Measurements from ENCODE around the gene DHH. TPM values are rescaled to one million over a fixed set of nuclear protein-coding genes. Genes with fewer than 3 reads are reported as not detected.
A peak's percentile ranks its signal among the peaks of the same experiment; 100 is the strongest.

Gene DHH
- polyA plus RNA-seq, 1 of the 3 experiments (the other 2 are of a cell fraction), result 0.13 TPM

- H3K27me3 ChIP-seq (ENCODE audit: insufficient read depth), result no peaks in the 10 kb centered on the region
- peaks cover 36% of the 10 kb centered on the region for H4K20me1 ChIP-seq (ENCODE audit: insufficient read depth)
- ChIA-PET CTCF (interaction anchor here (0.7 to 8.1 kb wide), 6 partner anchors 15 to 69 kb away, joined by 3 to 49 read pairs (median 4); no protein-coding TSS in a partner anchor), POLR2A (interaction anchor here (0.9 to 1.2 kb wide), 4 partner anchors 50 to 128 kb away, joined by 3 to 8 read pairs (median 3); partner anchors contain the start of genes LMBR1L and TUBA1B)
- H3K9me2 ChIP-seq, result no peaks in the 10 kb centered on the region
- peak within 1 kb of the TSS; percentile 98 for H3K9ac ChIP-seq
- peak within 1 kb of the TSS; percentile 96 for H3K4me2 ChIP-seq
- peak within 1 kb of the TSS; percentile 93 to 97 for H3K27ac ChIP-seq (ENCODE audit: low read depth in 2 of 2, low read length in 1 of 2)
- no peaks in the 10 kb centered on the region for H3K36me3 ChIP-seq (replicated peaks in 1 of 2; ENCODE audit: control insufficient read depth in 1 of 2, insufficient read depth in 2 of 2, low read length in 1 of 2)
- H3K79me2 ChIP-seq (ENCODE audit: insufficient read depth), result peaks cover 60% of the 10 kb centered on the region
- H3F3A ChIP-seq (replicated peaks; ENCODE audit: insufficient read depth), result peaks cover 9% of the 10 kb centered on the region
- H3K4me1 ChIP-seq (ENCODE audit: control insufficient read depth in 1 of 2, insufficient read depth in 2 of 2, low read depth in 1 of 2, low read length in 1 of 2), result peaks cover 16 to 37% of the 10 kb centered on the region in 2 experiments; a peak in 3 of 4 replicates
- no peaks in the 10 kb centered on the region for H3K9me3 ChIP-seq
- peak; percentile 95 for DNase-seq
- peak within 1 kb of the TSS; percentile 88 for H2AFZ ChIP-seq (ENCODE audit: low read depth)
- WGBS (ENCODE audit: low lambda C conversion rate), result 3% methylated on average over 10 of the region's 74 CpGs
- H3K4me3 ChIP-seq (ENCODE audit: low read depth in 2 of 2, low read length in 1 of 2), result peak within 1 kb of the TSS; percentile 90 to 96
- peak; percentile 93 for TF ChIP-seq YY1 (IDR thresholded peaks at IDR 0.05; ENCODE audit: low read depth)
- TF ChIP-seq EZH2phosphoT487 (IDR thresholded peaks at IDR 0.05; ENCODE audit: borderline replicate concordance, low read depth), result no peak
- TF ChIP-seq EP300 (IDR thresholded peaks at IDR 0.05; ENCODE audit: borderline replicate concordance in 1 of 2, low read depth in 1 of 2, low read length in 1 of 2), result no peak
- TF ChIP-seq NFIC (IDR thresholded peaks at IDR 0.05; ENCODE audit: borderline replicate concordance), result no peak
- TF ChIP-seq SMC3 (IDR thresholded peaks at IDR 0.05; ENCODE audit: low read depth, low read length), result no peak
- TF ChIP-seq ZBTB33 (IDR thresholded peaks at IDR 0.05; ENCODE audit: borderline replicate concordance, low read depth), result no peak
- no peak for TF ChIP-seq FOXJ3 (CRISPR knock-in tag; IDR thresholded peaks at IDR 0.05)
- TF ChIP-seq RCOR1 (IDR thresholded peaks at IDR 0.05; ENCODE audit: low read length), result peak; percentile 24; the same call in 1 of the 2 replicates
- TF ChIP-seq SIN3A (IDR thresholded peaks at IDR 0.05; ENCODE audit: borderline replicate concordance, low read depth, low read length), result peak; percentile 94; the same call in 1 of the 2 replicates
- TF ChIP-seq CHD2 (IDR thresholded peaks at IDR 0.05; ENCODE audit: low read length, partially characterized antibody), result peak; percentile 98
- peak; percentile 50; the same call in 1 of the 2 replicates for TF ChIP-seq REST (IDR thresholded peaks at IDR 0.05; ENCODE audit: low read depth, low read length)
- TF ChIP-seq TAF1 (IDR thresholded peaks at IDR 0.05; ENCODE audit: borderline replicate concordance, low read depth, low read length), result peak; percentile 89
- TF ChIP-seq MEF2A (IDR thresholded peaks at IDR 0.05; ENCODE audit: borderline replicate concordance, low read depth), result no peak
- TF ChIP-seq RAD21 (IDR thresholded peaks at IDR 0.05; ENCODE audit: low read length), result no peak
- TF ChIP-seq USF2 (IDR thresholded peaks at IDR 0.05; ENCODE audit: borderline replicate concordance, low read depth, low read length), result no peak
- peak; percentile 93 for TF ChIP-seq MXI1 (IDR thresholded peaks at IDR 0.05; ENCODE audit: low read depth, low read length)
- no peak; the same call in 1 of the 2 replicates for TF ChIP-seq JUND (IDR thresholded peaks at IDR 0.05)
- peak; percentile 50; the same call in 1 of the 2 replicates for TF ChIP-seq ELF1 (IDR thresholded peaks at IDR 0.05)
- TF ChIP-seq GABPA (IDR thresholded peaks at IDR 0.05; ENCODE audit: low read depth), result peak; percentile 59
- no peak for TF ChIP-seq NRF1 (IDR thresholded peaks at IDR 0.05; ENCODE audit: low read depth, low read length)
- TF ChIP-seq FOXM1 (IDR thresholded peaks at IDR 0.05; ENCODE audit: low read depth), result no peak
- no peak for TF ChIP-seq GATA2 (CRISPR knock-in tag; IDR thresholded peaks at IDR 0.05)
- peak; percentile 76 for TF ChIP-seq POLR2AphosphoS5 (IDR thresholded peaks at IDR 0.05; ENCODE audit: low read depth, low read length)
- no peak for TF ChIP-seq RFX5 (IDR thresholded peaks at IDR 0.05; ENCODE audit: low read length)
- no peak for TF ChIP-seq RXRA (IDR thresholded peaks at IDR 0.05; ENCODE audit: borderline replicate concordance, low read depth)
- TF ChIP-seq PBX3 (IDR thresholded peaks at IDR 0.05), result peak; percentile 94
Observed at GRCh38 chr12:49060237-49061156, 34.1 kb downstream of the DHH start, which contains the start of gene KMT2D. TSS of gene KMT2D (minus strand) at chr12:49060794. CDS start at chr12:49055324, 5,470 bp downstream.

All from SK-N-SH (cell line).